GM23248 (cell line): ENCODE measurements around the gene RAD51B.

ENCODE experiments used
- EZH2 ChIP-seq: fragments of 200-600 bp; sonication (generic); IDR thresholded peaks from 2 replicates; pipeline ENCODE4 v1.6.1; 2018; ENCODE audit warnings: antibody characterized with exemption, mild to moderate bottlenecking; ENCODE audit not compliant: insufficient read depth, poor library complexity, severe bottlenecking
- EZH2phosphoT487 ChIP-seq: fragments of 200-600 bp; sonication (generic); IDR thresholded peaks from 2 replicates; pipeline ENCODE4 v1.6.1; 2018; ENCODE audit warnings: antibody characterized with exemption, moderate library complexity, mild to moderate bottlenecking, low read depth; ENCODE audit not compliant: insufficient read depth

DNA sequence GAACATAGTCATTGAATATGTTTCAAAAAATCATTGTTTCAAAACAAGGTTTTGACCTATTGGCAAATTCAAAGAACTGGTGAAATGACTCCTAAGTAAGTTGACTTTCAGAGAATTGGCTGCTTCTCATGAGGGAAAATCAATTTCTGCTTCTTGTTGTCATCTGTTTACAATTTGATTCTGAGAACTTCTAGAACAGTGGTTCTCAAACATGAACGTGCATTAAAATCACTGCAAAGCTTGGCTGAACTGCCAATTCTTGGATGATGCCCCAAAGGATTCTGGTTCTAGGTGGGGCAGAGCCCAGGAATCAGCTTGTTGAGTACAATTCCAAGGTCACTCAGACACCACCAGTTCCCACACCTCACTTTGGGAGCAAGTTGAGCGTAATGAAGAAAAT lies 889.4 kb downstream of the RAD51B start:
- TF ChIP-seq EZH2 = no peak
- TF ChIP-seq EZH2phosphoT487 = no peak
